Skin of body (tissue), 1 donor: ENCODE measurements around the gene CYP51A1. TPM values are rescaled to one million over a fixed set of nuclear protein-coding genes. Genes with fewer than 3 reads are reported as not detected.

ENCODE experiments used
- total RNA-seq: library from RNA; depleted of rRNA; stranded (reverse); fragments of >200 nt; gene quantifications from one replicate; pipeline ENCODE4 v1.2.3, GENCODE V29; 2014

The CYP51A1 gene
- total RNA-seq, 1 donor from 2014 or later, result 87.1 TPM

Other genes starting within 250 kb of the CYP51A1 start
- 101 TPM for gene AKAP9, start 193.6 kb downstream of the CYP51A1 start, total RNA-seq
- 0.30 TPM for gene LRRD1, start 44.7 kb upstream of the CYP51A1 start, total RNA-seq
- 62.0 TPM for gene KRIT1, start 111.4 kb upstream of the CYP51A1 start, total RNA-seq
- gene ANKIB1, start 111.5 kb upstream of the CYP51A1 start, total RNA-seq, result 38.7 TPM